Endodermal cell (in vitro differentiated cells): ENCODE data around the gene PRKCZ. TPM values are rescaled to one million over a fixed set of nuclear protein-coding genes. Genes with fewer than 3 reads are reported as not detected.
"Not testable (repeated sequence)": the region's sequence is repeated elsewhere in the genome, so short reads cannot be mapped to it uniquely, and the experiment has no call there.

ENCODE experiments used
- DNase-seq: peaks from one replicate; pipeline ENCODE4 v3.0.0-alpha.2; 2017
- H3K27ac ChIP-seq: 2 replicates; pipeline ENCODE4 v1.5.1; 2013; ENCODE audit warnings: mild to moderate bottlenecking, low read depth, low read length, moderate library complexity
- H3K27me3 ChIP-seq: 2 replicates; pipeline ENCODE4 v1.6.1; 2013; ENCODE audit warnings: mild to moderate bottlenecking, low read length, moderate library complexity; ENCODE audit not compliant: insufficient read depth, control insufficient read depth, poor library complexity, severe bottlenecking
- H3K36me3 ChIP-seq: 2 replicates; pipeline ENCODE4 v1.7.0; 2013; ENCODE audit warnings: mild to moderate bottlenecking, low read length, moderate library complexity; ENCODE audit not compliant: control insufficient read depth, insufficient read depth
- H3K4me1 ChIP-seq: one replicate; pipeline ENCODE4 v1.7.0; 2013; ENCODE audit warnings: low read length; ENCODE audit not compliant: control insufficient read depth, insufficient read depth
- H3K4me3 ChIP-seq: 2 replicates; pipeline ENCODE4 v1.5.1; 2013; ENCODE audit warnings: mild to moderate bottlenecking, low read length, moderate library complexity
- H3K9ac ChIP-seq: 2 replicates; pipeline ENCODE4 v1.6.1; 2013; ENCODE audit warnings: mild to moderate bottlenecking, low read length, moderate library complexity; ENCODE audit not compliant: poor library complexity, severe bottlenecking; ENCODE audit errors: extremely low read depth
- H3K9me3 ChIP-seq: 2 replicates; pipeline ENCODE4 v1.6.1; 2013; ENCODE audit warnings: mild to moderate bottlenecking, low read length, moderate library complexity; ENCODE audit not compliant: control insufficient read depth
- H3K27ac Mint-ChIP-seq: 2 replicates; pipeline ENCODE4 v1.8.0; 2020; ENCODE audit warnings: mixed read lengths
- H3K27me3 Mint-ChIP-seq: 2 replicates; pipeline ENCODE4 v1.8.0; 2021; ENCODE audit warnings: mild to moderate bottlenecking, mixed read lengths; ENCODE audit not compliant: insufficient read depth
- H3K36me3 Mint-ChIP-seq: 2 replicates; pipeline ENCODE4 v1.8.0; 2020; ENCODE audit warnings: low read depth, mixed read lengths
- H3K4me1 Mint-ChIP-seq: 2 replicates; pipeline ENCODE4 v1.8.0; 2020; ENCODE audit warnings: mixed read lengths
- H3K4me3 Mint-ChIP-seq: 2 replicates; pipeline ENCODE4 v1.8.0; 2020; ENCODE audit warnings: mild to moderate bottlenecking, moderate library complexity, mixed read lengths
- H3K9me3 Mint-ChIP-seq: 2 replicates; pipeline ENCODE4 v1.8.0; 2020; ENCODE audit warnings: mild to moderate bottlenecking, mixed read lengths
- CTCF ChIP-seq: fragments of 200-600 bp; sonication (generic); conservative IDR thresholded peaks from 2 replicates; pipeline ENCODE4 v1.5.0; 2021; ENCODE audit warnings: antibody characterized with exemption, mild to moderate bottlenecking
- WGBS, 2 experiments: methylation state at CpG; one replicate each; pipeline versions ENCODE4 v1.1.5 to v1.1.7; 2013; ENCODE audit warnings: missing lambda C conversion rate in 2 of 2, mixed read lengths in 1 of 2; ENCODE audit not compliant: insufficient coverage in 1 of 2, insufficient read length in 1 of 2; 5-methylcytosine and 5-hydroxymethylcytosine counted together
- total RNA-seq, 2 donors: library from RNA; stranded (reverse); fragmentation: NEBNext Ultra II Directional in 1 of 2; extraction: Animal tissue kit (Norgen Biotek cat#: 25700) in 1 of 2; gene quantifications; 2 replicates in 1 of 2; 3 replicates in 1 of 2; pipeline ENCODE4 v1.2.1, GENCODE V29; 2021

PRKCZ gene
- total RNA-seq, 2 donors from 2014 or later = 49.9 to 68.5 TPM

- no peaks in the 10 kb centered on the region for H3K27me3 Mint-ChIP-seq
Measured at GRCh38 chr1:2136386-2137235, 86.4 kb downstream of the PRKCZ start.

DNA sequence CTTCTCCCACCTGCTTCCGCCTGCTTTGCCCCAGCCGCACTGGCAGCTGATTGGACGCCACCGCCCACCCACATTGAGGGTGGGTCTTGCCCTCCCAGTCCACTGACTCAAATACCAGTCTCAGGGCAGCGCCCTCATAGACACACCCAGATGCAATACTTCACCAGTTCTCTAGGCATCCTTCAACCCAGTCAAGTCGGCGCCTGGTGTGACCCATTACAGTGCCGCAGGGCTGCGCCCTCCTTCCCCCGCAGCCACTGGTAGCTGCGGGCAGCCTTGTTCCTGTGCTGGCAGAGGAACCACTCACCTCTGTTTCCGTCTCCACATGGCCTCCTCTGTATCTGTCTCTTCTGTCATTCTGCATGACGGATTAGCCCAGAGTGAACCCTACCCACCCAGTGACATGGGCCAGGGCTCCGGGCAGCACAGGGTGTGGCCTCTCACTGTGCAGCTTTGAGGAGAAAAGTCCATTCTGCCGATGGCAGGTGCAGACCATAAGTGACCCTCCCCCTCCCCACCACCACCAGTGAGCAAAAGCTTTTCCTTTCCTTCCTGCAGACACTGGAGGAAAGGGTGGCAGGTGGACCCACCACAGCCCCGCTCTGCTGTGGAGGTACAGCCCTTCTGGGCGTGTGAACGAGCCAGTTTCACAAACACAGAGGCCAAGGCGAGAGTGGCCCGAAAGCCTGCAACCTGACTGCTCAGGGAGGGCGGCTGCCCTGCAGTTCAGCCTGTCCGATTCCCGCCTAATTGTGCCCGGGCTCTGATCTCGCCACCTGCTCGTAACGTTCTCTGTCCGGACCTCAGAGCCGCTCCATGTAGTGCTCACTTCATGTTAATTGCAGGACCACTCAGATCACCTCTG is 87.3 kb downstream of the PRKCZ start:
- Mint-ChIP-seq H3K27ac (peak overlapping the region; percentile 85), H3K4me3 (no peak overlapping the region), H3K36me3 (peaks cover 20% of the 10 kb centered on the region), H3K9me3 (no peaks in the 10 kb centered on the region), H3K27me3 (no peaks in the 10 kb centered on the region), H3K4me1 (peaks cover 10% of the 10 kb centered on the region)
- peaks cover 8% of the 10 kb centered on the region for H3K36me3 ChIP-seq
- TF ChIP-seq CTCF = no peak
- H3K4me3 ChIP-seq = no peak overlapping the region
- H3K4me1 ChIP-seq = no peaks in the 10 kb centered on the region
- no peak overlapping the region for H3K9ac ChIP-seq
- H3K27me3 ChIP-seq = no peaks in the 10 kb centered on the region
- DNase-seq = no peak
- no peaks in the 10 kb centered on the region for H3K9me3 ChIP-seq
- H3K27ac ChIP-seq = no peak overlapping the region
- 91 to 93% methylated on average over 22 to 29 of the region's 29 CpGs for WGBS, 2 experiments

More at GRCh38 chr1:2136386-2137235, 86.4 kb downstream of the PRKCZ start:
- Histone ChIP-seq H3K27me3 (no peaks in the 10 kb centered on the region), H3K9me3 (no peaks in the 10 kb centered on the region), H3K9ac (no peak overlapping the region), H3K4me1 (no peaks in the 10 kb centered on the region), H3K36me3 (peaks cover 8% of the 10 kb centered on the region), H3K27ac (peak overlapping the region; percentile 98), H3K4me3 (no peak overlapping the region)
- no peak for TF ChIP-seq CTCF
- Mint-ChIP-seq H3K27ac (no peak overlapping the region), H3K9me3 (no peaks in the 10 kb centered on the region), H3K4me1 (peaks cover 11% of the 10 kb centered on the region), H3K36me3 (peaks cover 19% of the 10 kb centered on the region), H3K4me3 (no peak overlapping the region)
- no peak for DNase-seq
- 93 to 96% methylated on average over 19 of the region's 19 CpGs for WGBS, 2 experiments

DNA sequence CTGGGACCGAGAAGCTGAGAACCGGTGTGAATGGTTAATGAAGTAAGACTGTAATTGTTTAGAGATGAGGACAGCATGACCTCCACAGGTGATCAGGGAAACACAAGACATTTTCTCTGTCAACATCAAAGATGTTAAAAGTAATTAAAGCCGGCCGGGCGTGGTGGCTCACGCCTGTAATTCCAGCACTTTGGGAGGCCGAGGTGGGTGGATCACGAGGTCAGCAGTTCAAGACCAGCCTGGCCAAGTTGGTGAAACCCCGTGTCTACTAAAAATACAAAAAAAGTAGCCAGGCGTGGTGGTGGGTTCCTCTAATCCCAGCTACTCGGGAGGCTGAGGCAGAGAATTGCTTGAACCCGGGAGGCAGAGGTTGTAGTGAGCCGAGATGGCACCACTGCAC is 88.9 kb downstream of the PRKCZ start:
- 90 to 93% methylated on average over 12 to 13 of the region's 13 CpGs for WGBS, 2 experiments

More for the DNA sequence above, 88.9 kb downstream of the PRKCZ start:
- H3K27ac ChIP-seq, H3K36me3 ChIP-seq, DNase-seq, H3K4me3 ChIP-seq, H3K4me1 ChIP-seq, H3K9ac ChIP-seq, H3K27ac Mint-ChIP-seq, H3K4me3 Mint-ChIP-seq, H3K27me3 ChIP-seq, H3K9me3 ChIP-seq, H3K27me3 Mint-ChIP-seq, H3K4me1 Mint-ChIP-seq, H3K9me3 Mint-ChIP-seq: not testable (repeated sequence)
- H3K36me3 Mint-ChIP-seq = peaks cover 34% of the 10 kb centered on the region
